Spleen (tissue), 7 donors: Measurements from ENCODE around the gene SMIM12.

Experiments used
- POLR2A ChIP-seq, 3 donors: fragments of 450-650 bp; IDR thresholded peaks; one replicate each; pipeline ENCODE4 v1.5.1; 2017; ENCODE audit warnings: antibody characterized with exemption in 3 of 3, mild to moderate bottlenecking in 1 of 3
- POLR2AphosphoS5 ChIP-seq, 3 donors: sonication (generic); formaldehyde crosslinking; IDR thresholded peaks; one replicate each; pipeline ENCODE4 v1.5.1; 2017; ENCODE audit warnings: antibody characterized with exemption in 3 of 3
- TF ChIP-seq, protein P1 (sequence below), 11 experiments: fragments of 200-600 bp in 7 of 11; fragments of 450-650 bp in 4 of 11; sonication (generic) in 4 of 11; IDR thresholded peaks in 8 of 11; conservative IDR thresholded peaks in 3 of 11; 1 replicate in 7 of 11; 2 replicates in 4 of 11; pipeline versions ENCODE4 v1.4.0 to v1.8.0; 2016 to 2021; ENCODE audit warnings: antibody characterized with exemption in 11 of 11, inconsistent platforms in 4 of 11, mild to moderate bottlenecking in 1 of 11
- donor health status: DM: no; HTN: no; CAD: no; lungs with moderate emphysema.
- donor health status: DM: no; HTN: no; CAD: no.
- donor health status: DM: no; HTN: no; CAD: no.

DNA sequence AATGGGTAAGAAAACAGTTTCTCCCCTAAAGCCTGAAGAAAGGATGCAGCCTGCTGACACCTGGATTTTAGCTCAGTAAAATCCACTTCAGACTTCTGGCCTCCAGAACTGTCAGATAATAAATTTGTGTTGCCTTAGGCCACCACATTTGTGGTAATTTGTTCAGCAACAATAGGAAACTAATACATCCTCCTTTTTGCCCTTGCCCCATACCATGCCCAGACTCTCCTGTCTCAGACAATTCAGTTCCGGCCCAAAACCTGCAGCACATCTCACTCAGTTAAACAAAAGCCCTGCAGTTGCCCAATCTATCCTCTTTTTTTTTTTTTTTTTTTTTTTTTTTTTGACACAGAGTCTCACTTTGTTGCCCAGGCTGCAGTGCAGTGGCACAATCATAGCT lies 25.8 kb downstream of the SMIM12 start:
- TF ChIP-seq POLR2A (IDR thresholded peaks at IDR 0.05) (no peak), POLR2AphosphoS5 (IDR thresholded peaks at IDR 0.05) (no peak)
- TF ChIP-seq, protein P1, sequence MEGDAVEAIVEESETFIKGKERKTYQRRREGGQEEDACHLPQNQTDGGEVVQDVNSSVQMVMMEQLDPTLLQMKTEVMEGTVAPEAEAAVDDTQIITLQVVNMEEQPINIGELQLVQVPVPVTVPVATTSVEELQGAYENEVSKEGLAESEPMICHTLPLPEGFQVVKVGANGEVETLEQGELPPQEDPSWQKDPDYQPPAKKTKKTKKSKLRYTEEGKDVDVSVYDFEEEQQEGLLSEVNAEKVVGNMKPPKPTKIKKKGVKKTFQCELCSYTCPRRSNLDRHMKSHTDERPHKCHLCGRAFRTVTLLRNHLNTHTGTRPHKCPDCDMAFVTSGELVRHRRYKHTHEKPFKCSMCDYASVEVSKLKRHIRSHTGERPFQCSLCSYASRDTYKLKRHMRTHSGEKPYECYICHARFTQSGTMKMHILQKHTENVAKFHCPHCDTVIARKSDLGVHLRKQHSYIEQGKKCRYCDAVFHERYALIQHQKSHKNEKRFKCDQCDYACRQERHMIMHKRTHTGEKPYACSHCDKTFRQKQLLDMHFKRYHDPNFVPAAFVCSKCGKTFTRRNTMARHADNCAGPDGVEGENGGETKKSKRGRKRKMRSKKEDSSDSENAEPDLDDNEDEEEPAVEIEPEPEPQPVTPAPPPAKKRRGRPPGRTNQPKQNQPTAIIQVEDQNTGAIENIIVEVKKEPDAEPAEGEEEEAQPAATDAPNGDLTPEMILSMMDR (IDR thresholded peaks at IDR 0.05 in 8 of 11, conservative IDR thresholded peaks at IDR 0.05 in 3 of 11), result no peak
